A549 (cell line): Measurements from ENCODE around the gene COL15A1. TPM values are rescaled to one million over a fixed set of nuclear protein-coding genes. Genes with fewer than 3 reads are reported as not detected.

Experiments used
- ATAC-seq, 2 experiments: fragments of 200-7000 bp in 1 of 2; fragments of >200 bp in 1 of 2; cut with Nextera tagmentation in 1 of 2; cut with Tn5 transposase in 1 of 2; 3 replicates each; pipeline versions ENCODE4 v1.8.0 to v1.9.1; 2018 to 2020; ENCODE audit warnings: mild to moderate bottlenecking in 1 of 2, moderate library complexity in 1 of 2
- CTCF ChIA-PET: fragments of 300-600 bp; sonication (Branson Sonifier 250); formaldehyde crosslinking; extraction: SDS; loops from one replicate; lab custom pipeline; 2021; ENCODE audit warnings: antibody characterized with exemption, inconsistent platforms; lab: Yijun Ruan, JAX
- POLR2A ChIA-PET: fragments of 350-600 bp; formaldehyde crosslinking; extraction: SDS; loops from one replicate; lab custom pipeline; 2021; ENCODE audit warnings: antibody characterized with exemption, inconsistent platforms; lab: Yijun Ruan, JAX
- DNase-seq, 2 experiments: peaks; one replicate each; pipeline versions ENCODE4 v3.0.0 to v3.0.0-alpha.2; 2011 to 2016; ENCODE audit warnings: low read depth in 1 of 2, low spot score in 1 of 2
- FAIRE-seq: peaks from 2 replicates; lab custom pipeline; 2011; peaks lifted over from hg19 to GRCh38; lab: Jason Lieb, UNC
- H3K27ac ChIP-seq, 2 experiments: fragments of >200 bp; sonication (Bioruptor Twin); formaldehyde crosslinking; 3 replicates each; pipeline ENCODE4 v1.5.1; 2016 to 2017
- H3K4me1 ChIP-seq: fragments of >200 bp; sonication (Bioruptor Twin); formaldehyde crosslinking; 3 replicates; pipeline ENCODE4 v1.6.1; 2016
- H3K4me2 ChIP-seq: fragments of >200 bp; sonication (Bioruptor Twin); formaldehyde crosslinking; 3 replicates; pipeline ENCODE4 v1.6.1; 2016
- H3K4me3 ChIP-seq: fragments of >200 bp; sonication (Bioruptor Twin); formaldehyde crosslinking; 3 replicates; pipeline ENCODE4 v1.5.1; 2016
- H3K9me3 ChIP-seq: fragments of >200 bp; sonication (Bioruptor Twin); formaldehyde crosslinking; 3 replicates; pipeline ENCODE4 v1.6.1; 2016
- CHD2 ChIP-seq: fragments of 150-350 bp; IDR thresholded peaks from 2 replicates; pipeline ENCODE4 v1.6.1; 2014; ENCODE audit warnings: low read length; ENCODE audit not compliant: partially characterized antibody
- EHF ChIP-seq: fragments of 250-450 bp; sonication (Bioruptor Pico); IDR thresholded peaks from 2 replicates; pipeline ENCODE4 v1.5.0; 2020; ENCODE audit warnings: mild to moderate bottlenecking
- EHMT2 ChIP-seq: fragments of 200-600 bp; sonication (generic); IDR thresholded peaks from 2 replicates; pipeline ENCODE4 v1.6.1; 2016; ENCODE audit warnings: antibody characterized with exemption, low read depth, mild to moderate bottlenecking, moderate library complexity
- HDAC2 ChIP-seq: fragments of 200-600 bp; sonication (generic); IDR thresholded peaks from 2 replicates; pipeline ENCODE4 v1.6.1; 2016
- MAFK ChIP-seq: fragments of 450-650 bp; IDR thresholded peaks from 2 replicates; pipeline ENCODE4 v1.6.1; 2014; ENCODE audit not compliant: partially characterized antibody
- NFE2L2 ChIP-seq: fragments of 150-350 bp; conservative IDR thresholded peaks from 2 replicates; pipeline ENCODE4 v1.6.1; 2014; ENCODE audit warnings: low read length
- PHF8 ChIP-seq: fragments of 200-600 bp; sonication (generic); IDR thresholded peaks from 2 replicates; pipeline ENCODE4 v1.6.1; 2016; ENCODE audit warnings: low read depth, mild to moderate bottlenecking, antibody characterized with exemption, moderate library complexity, borderline replicate concordance
- POLR2A ChIP-seq: IDR thresholded peaks from 2 replicates; pipeline ENCODE4 v1.6.1; 2012; ENCODE audit warnings: mild to moderate bottlenecking, low read length
- RAD21 ChIP-seq, 2 experiments: fragments of >200 bp in 1 of 2; sonication (Bioruptor Twin) in 1 of 2; formaldehyde crosslinking in 1 of 2; IDR thresholded peaks in 1 of 2; conservative IDR thresholded peaks in 1 of 2; 2 replicates in 1 of 2; 3 replicates in 1 of 2; pipeline ENCODE4 v1.6.1; 2012 to 2018; ENCODE audit warnings: inconsistent platforms in 1 of 2
- RNF2 ChIP-seq: fragments of 200-600 bp; sonication (generic); IDR thresholded peaks from 2 replicates; pipeline ENCODE4 v1.6.1; 2016; ENCODE audit warnings: low read depth, mild to moderate bottlenecking, antibody characterized with exemption, moderate library complexity, borderline replicate concordance
- SMC3 ChIP-seq: fragments of >200 bp; sonication (Bioruptor Twin); formaldehyde crosslinking; IDR thresholded peaks from 3 replicates; pipeline ENCODE4 v1.6.1; 2018; ENCODE audit warnings: inconsistent platforms
- TFCP2L1 ChIP-seq: fragments of 250-450 bp; sonication (Bioruptor Pico); IDR thresholded peaks from 2 replicates; pipeline ENCODE4 v1.5.0; 2021; ENCODE audit warnings: mild to moderate bottlenecking
- ZC3H11A ChIP-seq: fragments of 450-650 bp; IDR thresholded peaks from 2 replicates; pipeline ENCODE4 v1.6.1; 2014; ENCODE audit warnings: antibody characterized with exemption, mild to moderate bottlenecking
- ZNF302 ChIP-seq: fragments of 250-450 bp; sonication (Bioruptor Pico); IDR thresholded peaks from 2 replicates; pipeline ENCODE4 v1.9.0; 2021; ENCODE audit warnings: inconsistent platforms, mild to moderate bottlenecking, moderate library complexity
- WGBS: methylation state at CpG from one replicate; pipeline ENCODE4 v1.1.6; 2017; ENCODE audit errors: missing lambda C conversion rate; 5-methylcytosine and 5-hydroxymethylcytosine counted together
- polyA plus RNA-seq, 4 experiments: library from polyadenylated mRNA; depleted of rRNA in 3 of 4; stranded (reverse); fragments of >200 nt; fragmentation: RNase III in 1 of 4; extraction: RNeasy Plus Mini Kit Qiagen cat#74134 plus additional on column Dnase treatment in 1 of 4; gene quantifications; 2 replicates in 3 of 4; 3 replicates in 1 of 4; pipeline ENCODE4 v1.2.3, GENCODE V29; 2011 to 2017
- TF ChIP-seq, protein P1 (sequence below): fragments of >200 bp; sonication (Bioruptor Twin); formaldehyde crosslinking; IDR thresholded peaks from 3 replicates; pipeline ENCODE4 v1.5.1; 2016
- TF ChIP-seq, protein P2 (sequence below): fragments of >200 bp; sonication (Bioruptor Twin); formaldehyde crosslinking; IDR thresholded peaks from 3 replicates; pipeline ENCODE4 v1.6.1; 2016
- TF ChIP-seq, protein P3 (sequence below): fragments of 250-450 bp; sonication (Bioruptor Pico); IDR thresholded peaks from 2 replicates; pipeline ENCODE4 v1.5.0; 2021; ENCODE audit warnings: mild to moderate bottlenecking, moderate library complexity, borderline replicate concordance

COL15A1 gene
- polyA plus RNA-seq, 2 of the 4 experiments (the other 2 are of a cell fraction): 0.09 to 0.12 TPM

DNA sequence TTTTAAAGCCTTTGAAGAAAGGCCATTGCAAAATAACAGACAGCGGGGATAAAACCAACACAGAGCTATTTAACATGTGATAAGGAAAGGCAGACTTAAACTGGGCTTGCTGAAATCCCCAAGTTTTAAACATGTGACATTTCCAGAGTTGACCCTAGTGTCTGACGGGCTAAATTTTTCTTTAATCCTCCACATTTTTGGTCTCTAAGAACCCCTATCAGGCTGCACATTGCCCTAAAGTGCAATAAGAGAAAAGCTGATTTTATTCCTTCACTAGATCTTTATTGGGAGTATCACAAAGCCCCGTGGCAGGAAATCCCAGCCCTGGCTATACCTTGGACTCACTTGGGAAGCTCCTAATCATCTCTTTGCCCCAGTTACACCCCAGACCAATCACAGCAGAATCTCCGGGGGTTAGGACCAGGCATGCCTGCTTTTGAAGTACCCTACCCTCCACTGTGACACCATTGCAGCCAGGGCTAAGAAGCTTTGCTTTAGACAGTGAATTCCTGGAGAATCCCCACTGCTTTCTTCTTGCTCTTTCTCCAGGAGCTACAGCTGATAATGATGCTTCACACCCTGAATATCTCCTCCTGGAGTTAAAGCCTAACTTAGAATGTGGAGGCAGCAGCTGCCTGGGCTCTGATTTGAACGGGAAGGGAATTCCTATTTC is 20.1 kb upstream of the COL15A1 start:
- WGBS: 34% methylated on average over 5 of the region's 5 CpGs
- POLR2A ChIA-PET: interaction anchor here (0.6 kb wide), 1 partner anchor 11 kb away, joined by 5 read pairs; no protein-coding TSS in a partner anchor
- no peak overlapping the region for H3K4me2 ChIP-seq

DNA sequence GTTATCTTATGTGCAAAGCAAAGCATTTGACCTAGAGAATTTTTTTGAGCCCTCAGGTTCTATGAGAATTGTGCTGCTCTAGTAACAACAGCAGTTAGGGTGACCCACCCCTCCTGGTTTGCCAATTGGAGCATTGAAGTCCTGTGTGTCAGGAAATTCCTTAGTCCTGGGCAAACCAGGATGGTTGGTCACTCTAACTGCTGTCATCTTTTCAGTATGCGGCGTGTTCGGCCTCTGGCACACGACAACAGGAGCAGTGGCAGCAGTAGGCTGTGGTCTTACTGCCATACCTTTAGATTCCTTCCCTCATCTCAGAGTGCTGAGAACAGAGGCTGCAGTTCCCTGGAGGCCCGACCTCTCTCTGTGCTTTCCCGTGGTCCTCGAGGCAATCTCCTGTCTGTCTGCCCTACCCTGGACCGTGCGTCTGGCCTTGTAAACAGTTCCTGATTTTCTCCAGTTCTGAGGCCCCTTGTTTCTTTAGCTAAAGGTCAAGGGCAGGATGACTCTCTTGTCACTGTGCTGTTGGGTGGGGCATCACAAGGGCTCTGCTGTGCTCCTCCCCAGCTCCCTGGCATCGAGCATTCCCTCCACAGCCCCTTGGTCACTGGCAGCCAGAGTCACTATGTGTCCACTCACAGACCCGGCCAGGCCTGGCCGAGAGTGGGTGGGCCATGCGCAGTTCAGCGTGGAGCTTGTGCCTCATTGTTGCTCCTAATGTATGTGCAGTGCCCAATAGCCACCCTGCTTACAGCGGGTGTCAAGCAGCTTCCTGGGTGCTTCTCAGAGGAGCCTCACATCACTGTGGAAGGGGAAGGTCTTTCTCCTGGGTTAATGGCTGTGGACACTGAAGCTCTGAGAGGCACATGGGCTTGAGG is 18.5 kb upstream of the COL15A1 start:
- H3K4me2 ChIP-seq: no peak overlapping the region
- H3K4me1 ChIP-seq: no peaks in the 10 kb centered on the region
- POLR2A ChIA-PET: no interaction called here
- TF ChIP-seq RAD21 (conservative IDR thresholded peaks at IDR 0.05 in 1 of 2, IDR thresholded peaks at IDR 0.05 in 1 of 2) (no peak), CHD2 (no peak), NFE2L2 (no peak), ZC3H11A (no peak), MAFK (no peak), RNF2 (no peak), SMC3 (no peak), POLR2A (no peak)
- TF ChIP-seq, protein P1, sequence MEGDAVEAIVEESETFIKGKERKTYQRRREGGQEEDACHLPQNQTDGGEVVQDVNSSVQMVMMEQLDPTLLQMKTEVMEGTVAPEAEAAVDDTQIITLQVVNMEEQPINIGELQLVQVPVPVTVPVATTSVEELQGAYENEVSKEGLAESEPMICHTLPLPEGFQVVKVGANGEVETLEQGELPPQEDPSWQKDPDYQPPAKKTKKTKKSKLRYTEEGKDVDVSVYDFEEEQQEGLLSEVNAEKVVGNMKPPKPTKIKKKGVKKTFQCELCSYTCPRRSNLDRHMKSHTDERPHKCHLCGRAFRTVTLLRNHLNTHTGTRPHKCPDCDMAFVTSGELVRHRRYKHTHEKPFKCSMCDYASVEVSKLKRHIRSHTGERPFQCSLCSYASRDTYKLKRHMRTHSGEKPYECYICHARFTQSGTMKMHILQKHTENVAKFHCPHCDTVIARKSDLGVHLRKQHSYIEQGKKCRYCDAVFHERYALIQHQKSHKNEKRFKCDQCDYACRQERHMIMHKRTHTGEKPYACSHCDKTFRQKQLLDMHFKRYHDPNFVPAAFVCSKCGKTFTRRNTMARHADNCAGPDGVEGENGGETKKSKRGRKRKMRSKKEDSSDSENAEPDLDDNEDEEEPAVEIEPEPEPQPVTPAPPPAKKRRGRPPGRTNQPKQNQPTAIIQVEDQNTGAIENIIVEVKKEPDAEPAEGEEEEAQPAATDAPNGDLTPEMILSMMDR: no peak
- TF ChIP-seq, protein P2, sequence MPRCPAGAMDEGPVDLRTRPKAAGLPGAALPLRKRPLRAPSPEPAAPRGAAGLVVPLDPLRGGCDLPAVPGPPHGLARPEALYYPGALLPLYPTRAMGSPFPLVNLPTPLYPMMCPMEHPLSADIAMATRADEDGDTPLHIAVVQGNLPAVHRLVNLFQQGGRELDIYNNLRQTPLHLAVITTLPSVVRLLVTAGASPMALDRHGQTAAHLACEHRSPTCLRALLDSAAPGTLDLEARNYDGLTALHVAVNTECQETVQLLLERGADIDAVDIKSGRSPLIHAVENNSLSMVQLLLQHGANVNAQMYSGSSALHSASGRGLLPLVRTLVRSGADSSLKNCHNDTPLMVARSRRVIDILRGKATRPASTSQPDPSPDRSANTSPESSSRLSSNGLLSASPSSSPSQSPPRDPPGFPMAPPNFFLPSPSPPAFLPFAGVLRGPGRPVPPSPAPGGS: no peak
- DNase-seq (no peak), FAIRE-seq (no peak), ATAC-seq (no peak)
- WGBS: 61% methylated on average over 14 of the region's 15 CpGs
- H3K4me3 ChIP-seq: no peak overlapping the region
- H3K9me3 ChIP-seq: no peaks in the 10 kb centered on the region
- CTCF ChIA-PET: interaction anchor here (0.8 to 1.3 kb wide), 2 partner anchors 20 to 77 kb away, joined by 3 to 4 read pairs; no protein-coding TSS in a partner anchor
- no peak overlapping the region for H3K27ac ChIP-seq

More for the DNA sequence above, 20.1 kb upstream of the COL15A1 start:
- Histone ChIP-seq H3K9me3 (no peaks in the 10 kb centered on the region), H3K27ac (no peak overlapping the region), H3K4me1 (no peaks in the 10 kb centered on the region), H3K4me3 (no peak overlapping the region)
- FAIRE-seq (no peak), ATAC-seq (peak in 1 of 2 experiments; percentile 37; a peak in 3 of 6 replicates), DNase-seq (no peak)
- TF ChIP-seq EHMT2 (no peak), EHF (no peak), HDAC2 (no peak), TFCP2L1 (CRISPR knock-in tag) (no peak), RNF2 (no peak), ZNF302 (no peak), PHF8 (no peak)
- TF ChIP-seq, protein P3, sequence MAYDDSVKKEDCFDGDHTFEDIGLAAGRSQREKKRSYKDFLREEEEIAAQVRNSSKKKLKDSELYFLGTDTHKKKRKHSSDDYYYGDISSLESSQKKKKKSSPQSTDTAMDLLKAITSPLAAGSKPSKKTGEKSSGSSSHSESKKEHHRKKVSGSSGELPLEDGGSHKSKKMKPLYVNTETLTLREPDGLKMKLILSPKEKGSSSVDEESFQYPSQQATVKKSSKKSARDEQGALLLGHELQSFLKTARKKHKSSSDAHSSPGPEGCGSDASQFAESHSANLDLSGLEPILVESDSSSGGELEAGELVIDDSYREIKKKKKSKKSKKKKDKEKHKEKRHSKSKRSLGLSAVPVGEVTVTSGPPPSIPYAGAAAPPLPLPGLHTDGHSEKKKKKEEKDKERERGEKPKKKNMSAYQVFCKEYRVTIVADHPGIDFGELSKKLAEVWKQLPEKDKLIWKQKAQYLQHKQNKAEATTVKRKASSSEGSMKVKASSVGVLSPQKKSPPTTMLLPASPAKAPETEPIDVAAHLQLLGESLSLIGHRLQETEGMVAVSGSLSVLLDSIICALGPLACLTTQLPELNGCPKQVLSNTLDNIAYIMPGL (CRISPR knock-in tag): no peak
- CTCF ChIA-PET: interaction anchor here (0.9 to 1.6 kb wide), 3 partner anchors 8 to 75 kb away, joined by 3 to 4 read pairs (median 3); no protein-coding TSS in a partner anchor
